IPS-18c (cell line): Measurements from ENCODE around the gene ACYP2.
"Not testable (repeated sequence)": the region's sequence is repeated elsewhere in the genome, so short reads cannot be mapped to it uniquely, and the experiment has no call there.

Source experiments
- H3K4me3 ChIP-seq: 2 replicates; pipeline ENCODE4 v1.7.0; 2013; ENCODE audit warnings: low read depth, mild to moderate bottlenecking, low read length, moderate library complexity; ENCODE audit not compliant: insufficient read depth
- H3K9me3 ChIP-seq: one replicate; pipeline ENCODE4 v1.6.1; 2013; ENCODE audit warnings: mild to moderate bottlenecking, low read length, moderate library complexity; ENCODE audit not compliant: control insufficient read depth, insufficient read depth

The ACYP2 gene

GRCh38 chr2:54313147-54313546 is 197.7 kb downstream of the ACYP2 start:
- H3K4me3 ChIP-seq: no peak overlapping the region
- no peaks in the 10 kb centered on the region for H3K9me3 ChIP-seq

- H3K9me3 ChIP-seq: no peaks in the 10 kb centered on the region
- H3K4me3 ChIP-seq: no peak overlapping the region
These were observed 202.6 kb downstream of the ACYP2 start for GRCh38 chr2:54317973-54318372.

- H3K4me3 ChIP-seq: no peak overlapping the region
- H3K9me3 ChIP-seq: no peaks in the 10 kb centered on the region
These were observed 203.4 kb downstream of the ACYP2 start for GRCh38 chr2:54318821-54319220.

GRCh38 chr2:54321047-54321446 is 205.6 kb downstream of the ACYP2 start:
- no peak overlapping the region for H3K4me3 ChIP-seq

GRCh38 chr2:54324517-54324916 is 209.1 kb downstream of the ACYP2 start:
- not testable (repeated sequence) for H3K4me3 ChIP-seq
- H3K9me3 ChIP-seq: peaks cover 13% of the 10 kb centered on the region

More at GRCh38 chr2:54321047-54321446, 205.6 kb downstream of the ACYP2 start:
- H3K9me3 ChIP-seq: peaks cover 13% of the 10 kb centered on the region

GRCh38 chr2:54325148-54325547 is 209.7 kb downstream of the ACYP2 start:
- Histone ChIP-seq H3K9me3 (peaks cover 13% of the 10 kb centered on the region), H3K4me3 (no peak overlapping the region)

GRCh38 chr2:54329482-54330161 is 214.2 kb downstream of the ACYP2 start:
- peaks cover 9% of the 10 kb centered on the region for H3K9me3 ChIP-seq
- peak overlapping the region; percentile 68 for H3K4me3 ChIP-seq

GRCh38 chr2:54330162-54330925 is 214.9 kb downstream of the ACYP2 start:
- Histone ChIP-seq H3K9me3 (peaks cover 4% of the 10 kb centered on the region), H3K4me3 (peak overlapping the region; percentile 68)

GRCh38 chr2:54330926-54331835 is 215.8 kb downstream of the ACYP2 start:
- Histone ChIP-seq H3K4me3 (peak overlapping the region; percentile 68), H3K9me3 (no peaks in the 10 kb centered on the region)

- H3K9me3 ChIP-seq: no peaks in the 10 kb centered on the region
- no peak overlapping the region for H3K4me3 ChIP-seq
These were observed 217.0 kb downstream of the ACYP2 start for GRCh38 chr2:54332386-54332785.

GRCh38 chr2:54336136-54336976 is 220.9 kb downstream of the ACYP2 start:
- Histone ChIP-seq H3K4me3 (no peak overlapping the region), H3K9me3 (no peaks in the 10 kb centered on the region)

- Histone ChIP-seq H3K9me3 (no peaks in the 10 kb centered on the region), H3K4me3 (no peak overlapping the region)
These were observed 221.5 kb downstream of the ACYP2 start for GRCh38 chr2:54336977-54337255.

- no peak overlapping the region for H3K4me3 ChIP-seq
- peaks cover 2% of the 10 kb centered on the region for H3K9me3 ChIP-seq
These were observed 226.2 kb downstream of the ACYP2 start for GRCh38 chr2:54341656-54342055.

- Histone ChIP-seq H3K9me3 (peaks cover 2% of the 10 kb centered on the region), H3K4me3 (no peak overlapping the region)
These were observed 227.2 kb downstream of the ACYP2 start for GRCh38 chr2:54342603-54343002.

GRCh38 chr2:54347622-54348021 is 232.2 kb downstream of the ACYP2 start:
- Histone ChIP-seq H3K4me3 (no peak overlapping the region), H3K9me3 (peaks cover 2% of the 10 kb centered on the region)

- H3K9me3 ChIP-seq: peaks cover 2% of the 10 kb centered on the region
- no peak overlapping the region for H3K4me3 ChIP-seq
These were observed 233.2 kb downstream of the ACYP2 start for GRCh38 chr2:54348646-54349045.

GRCh38 chr2:54350426-54350825 is 235.0 kb downstream of the ACYP2 start:
- Histone ChIP-seq H3K9me3 (peaks cover 2% of the 10 kb centered on the region), H3K4me3 (no peak overlapping the region)
